ENCODE measurements around the gene XYLB. TPM values are rescaled to one million over a fixed set of nuclear protein-coding genes. Genes with fewer than 3 reads are reported as not detected.

Gene XYLB
- total RNA-seq, 1 experiment from 2014 or later: 20.1 TPM

DNA sequence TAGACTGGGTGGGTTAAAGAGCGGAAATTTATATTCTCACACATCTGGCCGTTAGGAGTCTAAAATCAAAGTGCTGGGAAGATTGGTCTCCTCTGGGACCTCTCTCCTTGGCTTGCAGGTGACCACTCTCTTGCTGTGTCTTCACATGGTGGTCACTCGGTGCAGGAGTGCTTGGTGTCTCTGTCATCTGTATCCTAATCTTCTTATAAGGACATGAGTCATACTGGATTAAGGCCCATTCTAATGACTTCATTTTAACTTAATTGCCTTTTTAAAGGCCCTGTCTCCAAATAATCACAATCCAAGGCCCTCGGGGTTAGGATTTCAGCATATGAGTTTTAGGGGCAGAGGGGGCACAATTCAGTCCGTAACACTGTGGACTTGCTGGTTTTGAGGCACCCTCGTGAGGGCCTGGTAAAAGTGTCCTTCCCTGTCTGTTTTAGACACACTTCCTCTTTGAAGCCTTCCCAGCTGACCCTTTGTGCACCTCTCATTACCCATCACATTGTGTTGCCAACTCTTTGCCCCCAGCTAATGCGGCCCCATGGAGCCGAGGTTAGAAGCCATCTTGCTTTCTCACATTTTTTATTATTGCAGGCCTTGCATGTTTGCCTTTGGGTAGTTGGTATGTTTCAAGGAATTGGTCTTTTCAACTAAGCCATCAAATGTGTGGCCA is 3.2 kb downstream of the XYLB start:
- Mint-ChIP-seq H3K4me3 (ENCODE audit: unreplicated experiment) (no peak overlapping the region), H3K9me3 (ENCODE audit: unreplicated experiment) (no peaks in the 10 kb centered on the region), H3K27me3 (ENCODE audit: insufficient read depth, unreplicated experiment) (no peaks in the 10 kb centered on the region), H3K36me3 (ENCODE audit: insufficient read depth, unreplicated experiment) (peaks cover 20% of the 10 kb centered on the region), H3K4me1 (ENCODE audit: low read depth, unreplicated experiment) (no peaks in the 10 kb centered on the region), H3K27ac (ENCODE audit: unreplicated experiment) (no peak overlapping the region)
- no peak for DNase-seq
- H3K36me3 ChIP-seq (ENCODE audit: control insufficient read depth, insufficient read depth, low read length): peaks cover 2% of the 10 kb centered on the region; the same call in 1 of the 2 replicates
- ChIA-PET POLR2A (no interaction called here), CTCF (no interaction called here)
- H3K27me3 ChIP-seq (replicated peaks; ENCODE audit: control insufficient read depth, insufficient read depth, low read length): no peaks in the 10 kb centered on the region
- H3K9me3 ChIP-seq: no peaks in the 10 kb centered on the region
- no peak overlapping the region for H3K4me3 ChIP-seq (ENCODE audit: low read depth, low read length)
- intact Hi-C loops (cut with micrococcal nuclease; ENCODE audit: unreplicated experiment): no loop called here
- peaks cover 6% of the 10 kb centered on the region; the same call in 1 of the 2 replicates for H3K4me1 ChIP-seq
- no TSS peak for BruUV-seq (replicated peaks)
- TF ChIP-seq, protein P1, sequence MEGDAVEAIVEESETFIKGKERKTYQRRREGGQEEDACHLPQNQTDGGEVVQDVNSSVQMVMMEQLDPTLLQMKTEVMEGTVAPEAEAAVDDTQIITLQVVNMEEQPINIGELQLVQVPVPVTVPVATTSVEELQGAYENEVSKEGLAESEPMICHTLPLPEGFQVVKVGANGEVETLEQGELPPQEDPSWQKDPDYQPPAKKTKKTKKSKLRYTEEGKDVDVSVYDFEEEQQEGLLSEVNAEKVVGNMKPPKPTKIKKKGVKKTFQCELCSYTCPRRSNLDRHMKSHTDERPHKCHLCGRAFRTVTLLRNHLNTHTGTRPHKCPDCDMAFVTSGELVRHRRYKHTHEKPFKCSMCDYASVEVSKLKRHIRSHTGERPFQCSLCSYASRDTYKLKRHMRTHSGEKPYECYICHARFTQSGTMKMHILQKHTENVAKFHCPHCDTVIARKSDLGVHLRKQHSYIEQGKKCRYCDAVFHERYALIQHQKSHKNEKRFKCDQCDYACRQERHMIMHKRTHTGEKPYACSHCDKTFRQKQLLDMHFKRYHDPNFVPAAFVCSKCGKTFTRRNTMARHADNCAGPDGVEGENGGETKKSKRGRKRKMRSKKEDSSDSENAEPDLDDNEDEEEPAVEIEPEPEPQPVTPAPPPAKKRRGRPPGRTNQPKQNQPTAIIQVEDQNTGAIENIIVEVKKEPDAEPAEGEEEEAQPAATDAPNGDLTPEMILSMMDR (IDR thresholded peaks at IDR 0.05; ENCODE audit: insufficient read depth in 1 of 2, low read depth in 1 of 2, low read length in 1 of 2, severe bottlenecking in 1 of 2, unreplicated experiment in 1 of 2): no peak

DNA sequence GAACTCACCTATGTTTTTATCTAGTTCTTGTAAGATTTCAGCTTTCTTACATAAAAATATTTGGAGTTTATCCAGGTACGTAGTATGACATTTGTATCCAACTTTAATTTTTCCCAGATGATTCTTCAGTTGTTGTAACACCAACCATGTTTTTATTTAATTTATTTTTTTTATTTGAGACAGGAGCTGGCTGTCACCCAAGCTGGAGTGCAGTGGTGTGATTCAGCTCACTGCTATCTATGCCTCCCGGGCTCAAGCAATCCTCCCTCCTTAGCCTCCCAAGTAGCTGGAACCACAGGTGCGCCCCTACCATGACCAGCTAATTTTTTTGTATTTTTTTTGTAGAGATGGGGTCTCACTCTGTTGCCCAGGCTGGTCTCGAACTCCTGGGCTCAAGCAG is 6.6 kb downstream of the XYLB start:
- H3K27me3 ChIP-seq (replicated peaks; ENCODE audit: control insufficient read depth, insufficient read depth, low read length): no peaks in the 10 kb centered on the region
- no peaks in the 10 kb centered on the region for H3K4me1 Mint-ChIP-seq (ENCODE audit: low read depth, unreplicated experiment)
- H3K4me3 ChIP-seq (ENCODE audit: low read depth, low read length): no peak overlapping the region
- no peak for DNase-seq
- TF ChIP-seq, protein P1 (IDR thresholded peaks at IDR 0.05; ENCODE audit: insufficient read depth in 1 of 2, low read depth in 1 of 2, low read length in 1 of 2, severe bottlenecking in 1 of 2, unreplicated experiment in 1 of 2): no peak
- no TSS peak for BruUV-seq (replicated peaks)
- no peaks in the 10 kb centered on the region for H3K9me3 Mint-ChIP-seq (ENCODE audit: unreplicated experiment)
- no peaks in the 10 kb centered on the region for H3K9me3 ChIP-seq
- CTCF ChIA-PET: no interaction called here
- no peak overlapping the region for H3K27ac Mint-ChIP-seq (ENCODE audit: unreplicated experiment)
- peaks cover 2% of the 10 kb centered on the region; the same call in 1 of the 2 replicates for H3K4me1 ChIP-seq
- POLR2A ChIA-PET: no interaction called here
- no peak overlapping the region for H3K4me3 Mint-ChIP-seq (ENCODE audit: unreplicated experiment)
- intact Hi-C loops (cut with micrococcal nuclease; ENCODE audit: unreplicated experiment): no loop called here
- peaks cover 26% of the 10 kb centered on the region for H3K36me3 Mint-ChIP-seq (ENCODE audit: insufficient read depth, unreplicated experiment)
- H3K27me3 Mint-ChIP-seq (ENCODE audit: insufficient read depth, unreplicated experiment): no peaks in the 10 kb centered on the region
- peaks cover 4% of the 10 kb centered on the region for H3K36me3 ChIP-seq (ENCODE audit: control insufficient read depth, insufficient read depth, low read length)

DNA sequence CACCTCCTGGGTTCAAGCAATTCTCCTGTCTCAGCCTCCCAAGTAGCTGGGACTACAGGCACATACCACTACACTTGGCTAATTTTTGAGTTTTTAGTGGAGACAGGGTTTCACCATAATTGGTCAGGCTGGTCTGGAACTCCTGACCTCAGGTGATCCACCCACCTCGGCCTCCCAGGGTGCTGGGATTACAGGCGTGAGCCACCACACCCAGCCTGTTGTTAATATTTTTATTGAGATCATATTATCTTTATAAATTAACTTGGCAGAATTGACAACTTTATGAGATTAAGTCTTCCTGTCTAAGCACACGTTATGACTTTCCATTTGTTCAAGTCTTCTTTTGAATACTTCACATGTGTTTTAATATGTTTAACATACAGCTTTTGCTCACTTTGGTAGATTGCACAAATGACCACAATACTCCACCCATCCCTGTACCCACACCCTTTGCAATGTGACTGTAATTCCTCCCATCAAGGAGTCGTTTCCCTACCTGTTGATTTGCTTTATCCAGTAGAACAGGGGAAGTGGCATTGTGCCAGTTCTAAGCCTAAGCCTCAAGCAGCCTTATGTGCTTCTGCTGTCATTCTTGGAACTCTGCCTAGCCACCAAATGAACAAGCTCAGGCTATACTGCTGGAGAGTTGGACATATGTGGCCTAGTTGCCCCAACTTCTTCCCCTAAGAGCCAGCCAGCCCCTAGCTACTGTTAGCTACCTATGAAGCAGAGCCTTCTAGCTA is 8.2 kb downstream of the XYLB start:
- no peaks in the 10 kb centered on the region for H3K9me3 ChIP-seq
- TF ChIP-seq, protein P1 (IDR thresholded peaks at IDR 0.05; ENCODE audit: insufficient read depth in 1 of 2, low read depth in 1 of 2, low read length in 1 of 2, severe bottlenecking in 1 of 2, unreplicated experiment in 1 of 2): no peak
- POLR2A ChIA-PET: no interaction called here
- Mint-ChIP-seq H3K4me1 (ENCODE audit: low read depth, unreplicated experiment) (no peaks in the 10 kb centered on the region), H3K9me3 (ENCODE audit: unreplicated experiment) (no peaks in the 10 kb centered on the region), H3K27me3 (ENCODE audit: insufficient read depth, unreplicated experiment) (no peaks in the 10 kb centered on the region), H3K27ac (ENCODE audit: unreplicated experiment) (no peak overlapping the region), H3K4me3 (ENCODE audit: unreplicated experiment) (no peak overlapping the region), H3K36me3 (ENCODE audit: insufficient read depth, unreplicated experiment) (peaks cover 26% of the 10 kb centered on the region)
- no peak overlapping the region for H3K4me3 ChIP-seq (ENCODE audit: low read depth, low read length)
- CTCF ChIA-PET: no interaction called here
- intact Hi-C loops (cut with micrococcal nuclease; ENCODE audit: unreplicated experiment): no loop called here
- no TSS peak for BruUV-seq (replicated peaks)
- DNase-seq: no peak
- H3K36me3 ChIP-seq (ENCODE audit: control insufficient read depth, insufficient read depth, low read length): peaks cover 2% of the 10 kb centered on the region
- no peaks in the 10 kb centered on the region for H3K4me1 ChIP-seq
- H3K27me3 ChIP-seq (replicated peaks; ENCODE audit: control insufficient read depth, insufficient read depth, low read length): no peaks in the 10 kb centered on the region
